HepG2 (cell line): ENCODE data around the gene C2orf92. TPM values are rescaled to one million over a fixed set of nuclear protein-coding genes. Genes with fewer than 3 reads are reported as not detected.
A peak's percentile ranks its signal among the peaks of the same experiment; 100 is the strongest.

Source experiments
- ATAC-seq: fragments of 200-7000 bp; cut with Tn5 transposase; 3 replicates; pipeline ENCODE4 v1.9.1; 2020; ENCODE audit warnings: mild to moderate bottlenecking, moderate library complexity
- BruUV-seq: library from RNA; stranded (reverse); fragments of 400-500 nt; replicated peaks from 2 replicates; lab custom pipeline; 2021; lab: Mats Ljungman, UMichigan
- CTCF ChIA-PET: fragments of 300-600 bp; formaldehyde crosslinking; extraction: SDS; loops from one replicate; lab custom pipeline; 2021; ENCODE audit warnings: low total read pairs, inconsistent platforms, low intra/inter-chr PET ratio; lab: Yijun Ruan, JAX
- POLR2A ChIA-PET: fragments of 350-600 bp; sonication (Branson Sonifier 250); formaldehyde crosslinking; loops from one replicate; lab custom pipeline; 2020; ENCODE audit warnings: antibody characterized with exemption, inconsistent platforms; lab: Yijun Ruan, JAX
- DNase-seq: peaks from one replicate; pipeline ENCODE4 v3.0.0-alpha.2; 2015; ENCODE audit warnings: low spot score
- FAIRE-seq: peaks from 3 replicates; lab custom pipeline; 2011; peaks lifted over from hg19 to GRCh38; lab: Jason Lieb, UNC
- H2AFZ ChIP-seq: one replicate; pipeline ENCODE4 v1.6.1; 2011; ENCODE audit warnings: low read length, inconsistent platforms
- H3K27ac ChIP-seq: fragments of 300-600 bp; 3 replicates; pipeline ENCODE4 v1.8.0; 2011; ENCODE audit warnings: mixed run types, mild to moderate bottlenecking, mixed read lengths, low read length, inconsistent platforms; ENCODE audit not compliant: insufficient read depth; ENCODE audit errors: extremely low read length
- H3K27me3 ChIP-seq, 2 experiments: fragments of 200-600 bp in 1 of 2; 2 replicates in 1 of 2; 3 replicates in 1 of 2; pipeline versions ENCODE4 v1.6.0 to v1.8.0; 2011; ENCODE audit warnings: low read length in 2 of 2, mild to moderate bottlenecking in 2 of 2, moderate library complexity in 2 of 2, inconsistent platforms in 1 of 2; ENCODE audit not compliant: insufficient read depth in 2 of 2, control insufficient read depth in 1 of 2
- H3K36me3 ChIP-seq, 2 experiments: fragments of 200-600 bp in 1 of 2; replicated peaks in 1 of 2; 2 replicates in 1 of 2; 3 replicates in 1 of 2; pipeline versions ENCODE4 v1.5.1 to v1.8.0; 2011; ENCODE audit warnings: low read length in 2 of 2, inconsistent platforms in 1 of 2; ENCODE audit not compliant: insufficient read depth in 2 of 2, control insufficient read depth in 1 of 2
- H3K4me1 ChIP-seq: 2 replicates; pipeline ENCODE4 v1.5.1; 2012; ENCODE audit warnings: low read length, inconsistent platforms; ENCODE audit not compliant: insufficient read depth
- H3K4me2 ChIP-seq: 2 replicates; pipeline ENCODE4 v1.6.0; 2011; ENCODE audit warnings: low read depth, low read length, inconsistent platforms
- H3K4me3 ChIP-seq, 3 experiments: fragments of 200-600 bp in 1 of 3; sonication (generic), shearing (Covaris generic) in 1 of 3; replicated peaks in 1 of 3; 2 replicates each; pipeline ENCODE4 v1.5.1; 2011 to 2016; ENCODE audit warnings: low read length in 3 of 3, inconsistent platforms in 2 of 3, low read depth in 2 of 3, mild to moderate bottlenecking in 2 of 3, control low read depth in 1 of 3, mixed read lengths in 1 of 3; ENCODE audit not compliant: insufficient read depth in 1 of 3
- H3K79me2 ChIP-seq: one replicate; pipeline ENCODE4 v1.6.1; 2011; ENCODE audit warnings: low read length, inconsistent platforms; ENCODE audit not compliant: insufficient read depth
- H3K9ac ChIP-seq: 2 replicates; pipeline ENCODE4 v1.6.0; 2011; ENCODE audit warnings: mild to moderate bottlenecking, low read depth, low read length, inconsistent platforms; ENCODE audit not compliant: insufficient read depth
- H3K9me3 ChIP-seq: 2 replicates; pipeline ENCODE4 v1.5.1; 2012; ENCODE audit warnings: mild to moderate bottlenecking, low read length
- H4K20me1 ChIP-seq: 2 replicates; pipeline ENCODE4 v1.6.0; 2011; ENCODE audit warnings: inconsistent platforms, mild to moderate bottlenecking, low read length, moderate library complexity; ENCODE audit not compliant: insufficient read depth
- SP1 ChIP-seq, 2 experiments: fragments of 450-650 bp in 1 of 2; sonication (generic) in 1 of 2; formaldehyde crosslinking in 1 of 2; IDR thresholded peaks; 2 replicates each; pipeline versions ENCODE4 v1.4.0 to v1.6.1; 2016 to 2020; ENCODE audit warnings: missing genetic modification reagents in 1 of 2
- TEAD3 ChIP-seq: optimal IDR thresholded peaks from 2 replicates; pipeline ENCODE3; 2016; ENCODE audit warnings: borderline replicate concordance
- ZNF563 ChIP-seq: sonication (generic); formaldehyde crosslinking; IDR thresholded peaks from 2 replicates; pipeline ENCODE4 v1.8.0; 2022; ENCODE audit warnings: mild to moderate bottlenecking, moderate library complexity, missing genetic modification reagents
- ZNF629 ChIP-seq: sonication (generic); formaldehyde crosslinking; conservative IDR thresholded peaks from 2 replicates; pipeline ENCODE4 v1.5.0; 2020; ENCODE audit warnings: missing genetic modification reagents
- WGBS: methylation state at CpG from one replicate; pipeline ENCODE4 v1.1.6; 2017; ENCODE audit warnings: low lambda C conversion rate; 5-methylcytosine and 5-hydroxymethylcytosine counted together
- in situ Hi-C: cut with HindIII; loops from 2 replicates; pipeline ENCODE4 v1.10.0; 2017; ENCODE audit warnings: low pct_unique_long_range_greater_than_20kb; ENCODE audit not compliant: extremely low pct_ligation_motif_present
- intact Hi-C: fragments of 100-400 bp; cut with micrococcal nuclease; formaldehyde crosslinking; loops from one replicate; pipeline ENCODE4 v1.10.0; 2022; ENCODE audit not compliant: unreplicated experiment
- polyA plus RNA-seq, 8 experiments: library from polyadenylated mRNA; depleted of rRNA in 3 of 8; stranded (reverse) in 7 of 8; unstranded in 1 of 8; fragments of >200 nt; fragmentation: Illumina TruSeq in 4 of 8; extraction: Trizol in 4 of 8; gene quantifications; 2 replicates each; pipeline versions ENCODE4 v1.2.1 to v1.2.3, GENCODE V29; 2011 to 2016; ENCODE audit warnings: low read depth in 4 of 8, missing spikeins in 1 of 8, mixed read lengths in 1 of 8; ENCODE audit not compliant: insufficient read depth in 1 of 8
- total RNA-seq, 5 experiments: library from RNA; depleted of rRNA; stranded (reverse); fragments of >200 nt; fragmentation: Illumina TruSeq; extraction: Trizol; gene quantifications; 2 replicates each; pipeline ENCODE4 v1.2.3, GENCODE V29; 2016; ENCODE audit warnings: low read depth in 1 of 5
- TF ChIP-seq, protein P1 (sequence below): sonication (generic); formaldehyde crosslinking; IDR thresholded peaks from 2 replicates; pipeline ENCODE4 v1.8.0; 2022; ENCODE audit warnings: missing genetic modification reagents, mild to moderate bottlenecking, borderline replicate concordance
- TF ChIP-seq, protein P2 (sequence below): sonication (generic); formaldehyde crosslinking; IDR thresholded peaks from 2 replicates; pipeline ENCODE4 v1.4.0; 2020; ENCODE audit warnings: missing genetic modification reagents
- TF ChIP-seq, protein P3 (sequence below): sonication (generic); formaldehyde crosslinking; IDR thresholded peaks from 2 replicates; pipeline ENCODE4 v1.5.0; 2020; ENCODE audit warnings: mild to moderate bottlenecking, missing genetic modification reagents, borderline replicate concordance

The C2orf92 gene
- total and polyA plus RNA-seq, 2 of the 13 experiments (the other 11 are each of a cell fraction or from before 2014, with no cell fraction given) = 4.9 to 5.0 TPM

DNA sequence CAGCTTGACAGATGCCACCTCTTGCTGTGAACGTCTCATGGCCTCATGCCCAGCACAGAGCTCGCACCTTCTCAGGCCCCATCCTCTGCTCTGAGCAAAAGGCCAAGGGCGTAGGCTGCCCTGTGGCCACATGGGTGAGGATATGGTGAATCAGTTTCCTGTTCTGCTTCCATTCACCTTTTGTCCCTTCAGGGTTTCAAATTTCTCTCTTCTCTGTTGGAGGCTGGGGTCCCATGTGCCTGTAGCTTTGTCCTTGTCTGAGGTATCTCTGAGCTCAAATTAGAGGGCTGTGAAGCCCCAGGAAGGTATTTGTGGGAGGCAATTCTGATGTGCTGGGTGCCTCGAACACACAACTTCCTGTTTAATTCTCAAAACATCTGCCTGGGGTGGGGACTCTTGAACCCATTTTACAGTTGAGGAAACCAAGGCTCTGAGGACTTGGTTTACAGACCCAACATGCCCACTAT is 72.9 kb downstream of the C2orf92 start:
- Histone ChIP-seq H3K79me2 (no peaks in the 10 kb centered on the region), H3K27me3 (peaks cover 2 to 14% of the 10 kb centered on the region in 2 experiments; a peak in 3 of 5 replicates), H3K27ac (no peak overlapping the region), H3K9me3 (no peaks in the 10 kb centered on the region), H3K4me1 (peaks cover 35% of the 10 kb centered on the region), H3K9ac (no peak overlapping the region), H2AFZ (no peak overlapping the region), H3K4me3 (no peak overlapping the region), H3K4me2 (no peak overlapping the region), H4K20me1 (no peaks in the 10 kb centered on the region), H3K36me3 (no peaks in the 10 kb centered on the region)
- DNase-seq (no peak), ATAC-seq (no peak), FAIRE-seq (no peak)
- in situ Hi-C loops = loop anchor here (5.0 kb wide), 1 partner anchor 40 kb away; no protein-coding TSS in a partner anchor
- 91% methylated on average over 4 of the region's 4 CpGs for WGBS
- POLR2A ChIA-PET = no interaction called here
- no TSS peak for BruUV-seq
- intact Hi-C loops = no loop called here
- TF ChIP-seq SP1 (IDR thresholded peaks at IDR 0.05) = no peak
- TF ChIP-seq SP1 (CRISPR knock-in tag; IDR thresholded peaks at IDR 0.05) = no peak
- peak; percentile 19 for TF ChIP-seq TEAD3 (CRISPR knock-in tag)
- peak; percentile 65; the same call in 1 of the 2 replicates for TF ChIP-seq ZNF629
- no peak for TF ChIP-seq ZNF563 (CRISPR knock-in tag)
- TF ChIP-seq, protein P1, sequence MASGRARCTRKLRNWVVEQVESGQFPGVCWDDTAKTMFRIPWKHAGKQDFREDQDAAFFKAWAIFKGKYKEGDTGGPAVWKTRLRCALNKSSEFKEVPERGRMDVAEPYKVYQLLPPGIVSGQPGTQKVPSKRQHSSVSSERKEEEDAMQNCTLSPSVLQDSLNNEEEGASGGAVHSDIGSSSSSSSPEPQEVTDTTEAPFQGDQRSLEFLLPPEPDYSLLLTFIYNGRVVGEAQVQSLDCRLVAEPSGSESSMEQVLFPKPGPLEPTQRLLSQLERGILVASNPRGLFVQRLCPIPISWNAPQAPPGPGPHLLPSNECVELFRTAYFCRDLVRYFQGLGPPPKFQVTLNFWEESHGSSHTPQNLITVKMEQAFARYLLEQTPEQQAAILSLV (CRISPR knock-in tag) = no peak
- TF ChIP-seq, protein P2, sequence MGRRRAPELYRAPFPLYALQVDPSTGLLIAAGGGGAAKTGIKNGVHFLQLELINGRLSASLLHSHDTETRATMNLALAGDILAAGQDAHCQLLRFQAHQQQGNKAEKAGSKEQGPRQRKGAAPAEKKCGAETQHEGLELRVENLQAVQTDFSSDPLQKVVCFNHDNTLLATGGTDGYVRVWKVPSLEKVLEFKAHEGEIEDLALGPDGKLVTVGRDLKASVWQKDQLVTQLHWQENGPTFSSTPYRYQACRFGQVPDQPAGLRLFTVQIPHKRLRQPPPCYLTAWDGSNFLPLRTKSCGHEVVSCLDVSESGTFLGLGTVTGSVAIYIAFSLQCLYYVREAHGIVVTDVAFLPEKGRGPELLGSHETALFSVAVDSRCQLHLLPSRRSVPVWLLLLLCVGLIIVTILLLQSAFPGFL (CRISPR knock-in tag) = no peak
- TF ChIP-seq, protein P3, sequence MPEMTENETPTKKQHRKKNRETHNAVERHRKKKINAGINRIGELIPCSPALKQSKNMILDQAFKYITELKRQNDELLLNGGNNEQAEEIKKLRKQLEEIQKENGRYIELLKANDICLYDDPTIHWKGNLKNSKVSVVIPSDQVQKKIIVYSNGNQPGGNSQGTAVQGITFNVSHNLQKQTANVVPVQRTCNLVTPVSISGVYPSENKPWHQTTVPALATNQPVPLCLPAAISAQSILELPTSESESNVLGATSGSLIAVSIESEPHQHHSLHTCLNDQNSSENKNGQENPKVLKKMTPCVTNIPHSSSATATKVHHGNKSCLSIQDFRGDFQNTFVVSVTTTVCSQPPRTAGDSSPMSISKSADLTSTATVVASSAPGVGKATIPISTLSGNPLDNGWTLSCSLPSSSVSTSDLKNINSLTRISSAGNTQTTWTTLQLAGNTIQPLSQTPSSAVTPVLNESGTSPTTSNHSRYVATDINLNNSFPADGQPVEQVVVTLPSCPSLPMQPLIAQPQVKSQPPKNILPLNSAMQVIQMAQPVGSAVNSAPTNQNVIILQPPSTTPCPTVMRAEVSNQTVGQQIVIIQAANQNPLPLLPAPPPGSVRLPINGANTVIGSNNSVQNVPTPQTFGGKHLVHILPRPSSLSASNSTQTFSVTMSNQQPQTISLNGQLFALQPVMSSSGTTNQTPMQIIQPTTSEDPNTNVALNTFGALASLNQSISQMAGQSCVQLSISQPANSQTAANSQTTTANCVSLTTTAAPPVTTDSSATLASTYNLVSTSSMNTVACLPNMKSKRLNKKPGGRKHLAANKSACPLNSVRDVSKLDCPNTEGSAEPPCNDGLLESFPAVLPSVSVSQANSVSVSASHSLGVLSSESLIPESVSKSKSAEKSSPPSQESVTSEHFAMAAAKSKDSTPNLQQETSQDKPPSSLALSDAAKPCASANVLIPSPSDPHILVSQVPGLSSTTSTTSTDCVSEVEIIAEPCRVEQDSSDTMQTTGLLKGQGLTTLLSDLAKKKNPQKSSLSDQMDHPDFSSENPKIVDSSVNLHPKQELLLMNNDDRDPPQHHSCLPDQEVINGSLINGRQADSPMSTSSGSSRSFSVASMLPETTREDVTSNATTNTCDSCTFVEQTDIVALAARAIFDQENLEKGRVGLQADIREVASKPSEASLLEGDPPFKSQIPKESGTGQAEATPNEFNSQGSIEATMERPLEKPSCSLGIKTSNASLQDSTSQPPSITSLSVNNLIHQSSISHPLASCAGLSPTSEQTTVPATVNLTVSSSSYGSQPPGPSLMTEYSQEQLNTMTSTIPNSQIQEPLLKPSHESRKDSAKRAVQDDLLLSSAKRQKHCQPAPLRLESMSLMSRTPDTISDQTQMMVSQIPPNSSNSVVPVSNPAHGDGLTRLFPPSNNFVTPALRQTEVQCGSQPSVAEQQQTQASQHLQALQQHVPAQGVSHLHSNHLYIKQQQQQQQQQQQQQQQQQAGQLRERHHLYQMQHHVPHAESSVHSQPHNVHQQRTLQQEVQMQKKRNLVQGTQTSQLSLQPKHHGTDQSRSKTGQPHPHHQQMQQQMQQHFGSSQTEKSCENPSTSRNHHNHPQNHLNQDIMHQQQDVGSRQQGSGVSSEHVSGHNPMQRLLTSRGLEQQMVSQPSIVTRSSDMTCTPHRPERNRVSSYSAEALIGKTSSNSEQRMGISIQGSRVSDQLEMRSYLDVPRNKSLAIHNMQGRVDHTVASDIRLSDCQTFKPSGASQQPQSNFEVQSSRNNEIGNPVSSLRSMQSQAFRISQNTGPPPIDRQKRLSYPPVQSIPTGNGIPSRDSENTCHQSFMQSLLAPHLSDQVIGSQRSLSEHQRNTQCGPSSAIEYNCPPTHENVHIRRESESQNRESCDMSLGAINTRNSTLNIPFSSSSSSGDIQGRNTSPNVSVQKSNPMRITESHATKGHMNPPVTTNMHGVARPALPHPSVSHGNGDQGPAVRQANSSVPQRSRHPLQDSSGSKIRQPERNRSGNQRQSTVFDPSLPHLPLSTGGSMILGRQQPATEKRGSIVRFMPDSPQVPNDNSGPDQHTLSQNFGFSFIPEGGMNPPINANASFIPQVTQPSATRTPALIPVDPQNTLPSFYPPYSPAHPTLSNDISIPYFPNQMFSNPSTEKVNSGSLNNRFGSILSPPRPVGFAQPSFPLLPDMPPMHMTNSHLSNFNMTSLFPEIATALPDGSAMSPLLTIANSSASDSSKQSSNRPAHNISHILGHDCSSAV (CRISPR knock-in tag) = no peak
- CTCF ChIA-PET = no interaction called here
